ENCODE results near the gene CXXC5. TPM values are rescaled to one million over a fixed set of nuclear protein-coding genes. Genes with fewer than 3 reads are reported as not detected.

The CXXC5 gene
- total and polyA plus RNA-seq, 9 donors, result 4.4 to 35.7 (median 8.7) TPM

DNA sequence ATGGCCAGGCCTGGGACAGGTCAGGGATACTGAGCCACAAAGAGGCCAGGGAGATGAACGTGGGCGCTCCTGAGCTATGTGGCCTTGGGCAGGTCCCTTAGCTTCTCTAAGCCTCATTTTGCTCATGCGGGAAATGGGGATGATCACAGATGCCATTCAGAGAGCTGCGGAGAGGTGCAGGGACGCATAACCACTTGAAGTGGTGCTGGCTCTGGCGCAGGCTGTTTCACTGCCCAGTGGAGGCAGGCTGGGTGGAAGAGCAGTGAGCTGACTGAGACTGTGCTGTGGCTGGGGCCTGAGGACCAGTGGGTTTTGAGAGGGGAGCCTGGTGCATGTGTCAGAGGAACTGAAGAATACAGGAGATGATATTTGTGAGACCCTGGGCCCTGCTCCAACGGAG is 18.4 kb downstream of the CXXC5 start:
- no peak for DNase-seq
- Histone ChIP-seq H3K4me1 (ENCODE audit: insufficient read depth) (peaks cover 18% of the 10 kb centered on the region), H3K27ac (no peak overlapping the region), H3K9me3 (no peaks in the 10 kb centered on the region), H3K36me3 (no peaks in the 10 kb centered on the region), H3K27me3 (no peaks in the 10 kb centered on the region), H3K4me3 (no peak overlapping the region)
- TF ChIP-seq CTCF (IDR thresholded peaks at IDR 0.05) (no peak), EP300 (IDR thresholded peaks at IDR 0.05) (no peak), POLR2A (IDR thresholded peaks at IDR 0.05) (no peak)
- WGBS, 3 donors, result 91 to 95% (median 92%) methylated on average over 7 of the region's 7 CpGs
- intact Hi-C loops (cut with DNase I), result no loop called here

DNA sequence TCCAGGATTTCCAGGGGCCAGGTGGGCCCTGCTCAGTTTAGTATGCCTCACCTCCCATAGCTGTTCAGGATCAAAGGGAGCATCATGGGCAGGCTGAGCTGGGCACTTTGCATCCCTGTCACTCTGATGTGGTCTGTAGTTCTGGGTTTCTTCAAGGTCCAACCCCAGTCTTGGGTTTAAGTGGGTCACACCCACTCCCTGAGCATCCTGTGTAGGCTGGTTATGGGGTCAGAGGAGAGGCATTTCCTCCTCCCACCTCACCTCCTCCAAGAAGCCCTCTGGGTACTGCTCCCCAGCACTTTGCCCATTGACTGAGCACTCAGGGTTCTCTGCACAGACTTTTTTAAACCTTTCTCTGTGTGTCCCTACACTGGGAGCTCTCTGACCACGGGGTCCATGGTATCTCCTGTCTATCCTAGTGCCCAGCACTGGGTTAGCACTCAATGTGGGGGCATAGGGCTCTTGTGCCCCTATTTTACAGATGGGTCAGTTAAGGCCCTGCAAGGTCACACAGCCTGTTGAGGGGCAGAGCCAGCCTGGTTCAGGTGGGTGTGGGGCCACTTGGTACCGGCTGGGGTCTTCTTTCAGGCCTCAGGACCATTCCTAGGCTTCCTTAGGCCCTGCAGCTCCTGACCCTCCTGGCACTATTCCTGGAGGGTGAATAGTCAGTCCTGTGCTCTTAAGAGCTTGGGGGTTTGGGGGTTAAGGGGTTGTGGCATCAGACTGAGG is 19.0 kb downstream of the CXXC5 start:
- Histone ChIP-seq H3K36me3 (no peaks in the 10 kb centered on the region), H3K9me3 (no peaks in the 10 kb centered on the region), H3K4me1 (ENCODE audit: insufficient read depth) (peaks cover 18% of the 10 kb centered on the region), H3K27ac (no peak overlapping the region), H3K4me3 (no peak overlapping the region), H3K27me3 (no peaks in the 10 kb centered on the region)
- intact Hi-C loops (cut with DNase I), result no loop called here
- 87 to 96% (median 90%) methylated on average over 2 of the region's 2 CpGs for WGBS, 3 donors
- DNase-seq, result no peak
- no peak for TF ChIP-seq CTCF (IDR thresholded peaks at IDR 0.05)
- no peak for TF ChIP-seq POLR2A (IDR thresholded peaks at IDR 0.05)
- TF ChIP-seq EP300 (IDR thresholded peaks at IDR 0.05), result no peak

DNA sequence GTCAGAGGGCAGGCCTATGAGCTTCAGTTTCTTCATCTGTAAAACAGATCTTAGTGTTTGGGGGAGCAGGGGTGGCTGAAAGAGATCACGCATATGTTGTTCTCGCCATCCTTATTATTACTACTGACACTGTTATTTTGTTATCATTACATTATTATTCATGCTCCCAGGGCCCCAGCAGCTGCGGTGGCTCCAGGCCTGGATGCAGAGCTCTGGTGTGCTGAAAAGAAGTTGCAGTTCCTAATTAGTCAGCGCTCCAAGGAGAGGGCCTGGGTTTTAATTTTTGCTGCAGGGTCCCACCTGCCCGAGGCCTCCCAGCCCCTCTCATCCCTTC is 19.5 kb downstream of the CXXC5 start:
- Histone ChIP-seq H3K36me3 (no peaks in the 10 kb centered on the region), H3K4me1 (ENCODE audit: insufficient read depth) (peaks cover 18% of the 10 kb centered on the region), H3K9me3 (no peaks in the 10 kb centered on the region), H3K4me3 (peak overlapping the region; percentile 44), H3K27ac (peak overlapping the region; percentile 66 to 77), H3K27me3 (no peaks in the 10 kb centered on the region)
- DNase-seq, result no peak
- no peak for TF ChIP-seq CTCF (IDR thresholded peaks at IDR 0.05)
- no peak for TF ChIP-seq POLR2A (IDR thresholded peaks at IDR 0.05)
- TF ChIP-seq EP300 (IDR thresholded peaks at IDR 0.05), result no peak
- WGBS, 3 donors, result 46 to 49% (median 46%) methylated on average over 5 of the region's 5 CpGs
- intact Hi-C loops (cut with DNase I), result no loop called here

- no peaks in the 10 kb centered on the region for H3K9me3 ChIP-seq
These were observed 20.1 kb downstream of the CXXC5 start for GRCh38 chr5:139668064-139668880.

More at GRCh38 chr5:139668064-139668880, 20.1 kb downstream of the CXXC5 start:
- intact Hi-C loops (cut with DNase I), result no loop called here
- Histone ChIP-seq H3K36me3 (no peaks in the 10 kb centered on the region), H3K4me3 (peak overlapping the region; percentile 44), H3K27ac (peak overlapping the region; percentile 66 to 77), H3K27me3 (no peaks in the 10 kb centered on the region), H3K4me1 (ENCODE audit: insufficient read depth) (peaks cover 18% of the 10 kb centered on the region)
- 5% methylated on average over 43 to 55 of the region's 55 CpGs for WGBS, 3 donors
- peak in 3 of 5 donors; percentile 51 to 67 (median 63) for DNase-seq
- no peak for TF ChIP-seq EP300 (IDR thresholded peaks at IDR 0.05)
- no peak for TF ChIP-seq CTCF (IDR thresholded peaks at IDR 0.05)
- no peak for TF ChIP-seq POLR2A (IDR thresholded peaks at IDR 0.05)
